Type B pancreatic cell (in vitro differentiated cells): Measurements from ENCODE around the gene VAV1. TPM values are rescaled to one million over a fixed set of nuclear protein-coding genes. Genes with fewer than 3 reads are reported as not detected.

Experiments
- DNase-seq: peaks from one replicate; pipeline ENCODE4 v3.0.0; 2021; ENCODE audit warnings: mixed read lengths; ENCODE audit not compliant: unreplicated experiment; ENCODE audit errors: extremely low spot score
- H3K27ac Mint-ChIP-seq: 2 replicates; pipeline ENCODE4 v1.8.0; 2021; ENCODE audit warnings: mild to moderate bottlenecking, mixed read lengths
- H3K27me3 Mint-ChIP-seq: 2 replicates; pipeline ENCODE4 v1.8.0; 2021; ENCODE audit warnings: mixed read lengths
- H3K36me3 Mint-ChIP-seq: 2 replicates; pipeline ENCODE4 v1.8.0; 2021; ENCODE audit warnings: mixed read lengths
- H3K4me1 Mint-ChIP-seq: one replicate; pipeline ENCODE4 v1.8.0; 2021; ENCODE audit warnings: mixed read lengths; ENCODE audit not compliant: unreplicated experiment
- H3K4me3 Mint-ChIP-seq: 2 replicates; pipeline ENCODE4 v1.8.0; 2021; ENCODE audit warnings: mild to moderate bottlenecking, mixed read lengths
- H3K9me3 Mint-ChIP-seq: 2 replicates; pipeline ENCODE4 v1.8.0; 2021; ENCODE audit warnings: mixed read lengths
- CTCF ChIP-seq: fragments of 200-600 bp; sonication (generic); conservative IDR thresholded peaks from 2 replicates; pipeline ENCODE4 v1.5.0; 2021; ENCODE audit warnings: antibody characterized with exemption, mild to moderate bottlenecking
- total RNA-seq: library from RNA; stranded (reverse); gene quantifications from 2 replicates; pipeline ENCODE4 v1.2.1, GENCODE V29; 2021; ENCODE audit warnings: low replicate concordance

The VAV1 gene
- total RNA-seq, 1 donor from 2014 or later: not detected

- H3K27ac Mint-ChIP-seq: no peak overlapping the region
- no peaks in the 10 kb centered on the region for H3K27me3 Mint-ChIP-seq
- no peak for DNase-seq
Observed at GRCh38 chr19:6739883-6740588, 32.5 kb upstream of the VAV1 start.

GRCh38 chr19:6740589-6741343 lies 31.7 kb upstream of the VAV1 start:
- DNase-seq: no peak
- Mint-ChIP-seq H3K4me1 (peaks cover 49% of the 10 kb centered on the region), H3K27ac (peak overlapping the region; percentile 65)

More at GRCh38 chr19:6739883-6740588, 32.5 kb upstream of the VAV1 start:
- H3K9me3 Mint-ChIP-seq: no peaks in the 10 kb centered on the region
- peaks cover 9% of the 10 kb centered on the region for H3K36me3 Mint-ChIP-seq
- no peak for TF ChIP-seq CTCF
- peaks cover 43% of the 10 kb centered on the region for H3K4me1 Mint-ChIP-seq
- H3K4me3 Mint-ChIP-seq: peak overlapping the region; percentile 90

GRCh38 chr19:6743066-6743465 lies 29.4 kb upstream of the VAV1 start:
- H3K4me3 Mint-ChIP-seq: peak overlapping the region; percentile 41
- H3K27ac Mint-ChIP-seq: no peak overlapping the region
- TF ChIP-seq CTCF: no peak
- peaks cover 37% of the 10 kb centered on the region for H3K4me1 Mint-ChIP-seq
- H3K36me3 Mint-ChIP-seq: peaks cover 18% of the 10 kb centered on the region
- H3K9me3 Mint-ChIP-seq: no peaks in the 10 kb centered on the region
- H3K27me3 Mint-ChIP-seq: no peaks in the 10 kb centered on the region
- no peak for DNase-seq

More at GRCh38 chr19:6740589-6741343, 31.7 kb upstream of the VAV1 start:
- Mint-ChIP-seq H3K9me3 (no peaks in the 10 kb centered on the region), H3K27me3 (no peaks in the 10 kb centered on the region), H3K4me3 (peak overlapping the region; percentile 90), H3K36me3 (peaks cover 15% of the 10 kb centered on the region)
- TF ChIP-seq CTCF: no peak

- Mint-ChIP-seq H3K4me3 (peak overlapping the region; percentile 80), H3K9me3 (no peaks in the 10 kb centered on the region), H3K27ac (peak overlapping the region; percentile 71), H3K4me1 (peaks cover 31% of the 10 kb centered on the region), H3K36me3 (peaks cover 20% of the 10 kb centered on the region), H3K27me3 (no peaks in the 10 kb centered on the region)
- no peak for DNase-seq
- no peak for TF ChIP-seq CTCF
Observed at GRCh38 chr19:6743714-6744380, 28.7 kb upstream of the VAV1 start.

GRCh38 chr19:6744381-6745301 lies 27.9 kb upstream of the VAV1 start:
- peaks cover 31% of the 10 kb centered on the region for H3K4me1 Mint-ChIP-seq
- TF ChIP-seq CTCF: no peak
- peak overlapping the region; percentile 80 for H3K4me3 Mint-ChIP-seq
- DNase-seq: no peak
- H3K27me3 Mint-ChIP-seq: no peaks in the 10 kb centered on the region
- peak overlapping the region; percentile 71 for H3K27ac Mint-ChIP-seq
- H3K36me3 Mint-ChIP-seq: peaks cover 26% of the 10 kb centered on the region
- no peaks in the 10 kb centered on the region for H3K9me3 Mint-ChIP-seq
